Activated CD8-positive, alpha-beta memory T cell treated with anti-CD3 and anti-CD28 coated beads for 24 hours (primary cell): ENCODE results near the gene ALDH3B2.
"Not testable (repeated sequence)": the region's sequence is repeated elsewhere in the genome, so short reads cannot be mapped to it uniquely, and the experiment has no call there.

Source experiments
- DNase-seq: peaks from one replicate; pipeline ENCODE4 v3.0.0-alpha.2; 2020

ALDH3B2 gene, protein sequence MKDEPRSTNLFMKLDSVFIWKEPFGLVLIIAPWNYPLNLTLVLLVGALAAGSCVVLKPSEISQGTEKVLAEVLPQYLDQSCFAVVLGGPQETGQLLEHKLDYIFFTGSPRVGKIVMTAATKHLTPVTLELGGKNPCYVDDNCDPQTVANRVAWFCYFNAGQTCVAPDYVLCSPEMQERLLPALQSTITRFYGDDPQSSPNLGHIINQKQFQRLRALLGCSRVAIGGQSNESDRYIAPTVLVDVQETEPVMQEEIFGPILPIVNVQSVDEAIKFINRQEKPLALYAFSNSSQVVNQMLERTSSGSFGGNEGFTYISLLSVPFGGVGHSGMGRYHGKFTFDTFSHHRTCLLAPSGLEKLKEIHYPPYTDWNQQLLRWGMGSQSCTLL

DNA sequence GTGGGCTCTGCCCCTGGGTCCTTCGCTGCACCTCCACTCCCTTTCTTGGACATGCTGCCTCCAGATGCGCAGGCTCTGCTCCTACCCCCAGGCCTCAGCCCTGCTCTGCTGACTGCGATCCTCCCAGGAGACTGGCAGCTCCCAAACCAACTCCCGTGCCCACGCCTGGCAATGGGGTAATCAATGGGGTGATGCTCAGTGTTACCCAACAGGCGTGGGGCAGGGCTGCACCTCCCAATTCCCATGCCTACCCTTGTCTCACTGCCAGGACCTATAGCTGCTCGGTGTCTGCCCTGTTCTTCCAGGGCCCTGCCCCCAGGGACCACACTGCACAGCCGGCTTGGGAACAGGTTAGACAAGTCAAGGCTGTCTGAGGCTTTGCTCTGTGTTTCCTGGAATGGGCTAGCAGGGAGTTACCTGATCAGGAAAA lies at the start of gene ALDH3B2:
Gene ALDH3B2, minus strand, starts transcription at position 182 of the 430 bp plus-strand sequence. CDS start 7,688 bp downstream, outside the sequence.
- DNase-seq = no peak

- DNase-seq = not testable (repeated sequence)
These were observed 48.6 kb upstream of the ALDH3B2 start for GRCh38 chr11:67723036-67723435.

GRCh38 chr11:67716226-67716625 lies 41.8 kb upstream of the ALDH3B2 start:
- not testable (repeated sequence) for DNase-seq

DNA sequence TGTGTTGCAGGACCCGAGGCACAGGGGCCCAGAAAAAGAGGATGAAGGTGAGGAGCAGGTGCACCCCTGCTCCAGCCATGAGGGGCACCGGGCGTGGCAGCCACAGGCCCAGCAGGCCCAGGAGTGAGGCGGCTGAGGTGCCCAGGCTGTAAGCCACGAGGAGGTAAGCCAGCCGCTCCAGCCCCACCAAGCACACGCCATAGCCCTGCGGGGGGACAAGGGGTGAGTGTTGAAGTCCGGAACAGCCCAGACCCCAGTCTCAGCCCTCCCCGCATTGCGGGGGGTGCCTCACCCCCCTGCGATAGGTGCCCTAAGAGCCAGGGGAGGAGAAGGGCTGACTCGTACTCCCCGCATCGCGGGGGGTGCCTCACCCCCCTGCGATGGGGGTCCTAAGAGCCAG lies 41.4 kb upstream of the ALDH3B2 start:
- not testable (repeated sequence) for DNase-seq

- peak; percentile 77 for DNase-seq
These were observed 39.6 kb upstream of the ALDH3B2 start for GRCh38 chr11:67713892-67714509.

DNA sequence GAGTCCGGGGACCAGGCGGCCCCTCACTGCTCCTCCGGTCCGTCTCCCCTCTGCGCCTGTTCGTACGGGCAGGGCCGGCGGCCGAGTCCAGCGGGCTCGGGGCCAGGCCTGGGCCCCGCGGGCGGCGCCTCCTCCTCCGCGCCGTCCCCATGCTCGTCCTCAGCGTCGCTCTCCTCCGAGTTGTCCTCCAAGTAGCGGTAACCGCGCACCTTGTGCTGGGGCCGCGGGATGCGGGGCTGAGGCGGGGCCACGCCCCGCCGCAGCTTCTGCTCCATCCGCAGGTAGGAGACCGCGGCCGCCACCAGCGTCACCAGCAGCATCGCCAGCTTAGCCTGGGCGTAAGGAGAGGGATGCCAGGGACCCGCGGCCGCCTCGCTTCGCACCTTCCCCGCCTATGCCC lies 37.3 kb upstream of the ALDH3B2 start:
- DNase-seq = not testable (repeated sequence)

DNA sequence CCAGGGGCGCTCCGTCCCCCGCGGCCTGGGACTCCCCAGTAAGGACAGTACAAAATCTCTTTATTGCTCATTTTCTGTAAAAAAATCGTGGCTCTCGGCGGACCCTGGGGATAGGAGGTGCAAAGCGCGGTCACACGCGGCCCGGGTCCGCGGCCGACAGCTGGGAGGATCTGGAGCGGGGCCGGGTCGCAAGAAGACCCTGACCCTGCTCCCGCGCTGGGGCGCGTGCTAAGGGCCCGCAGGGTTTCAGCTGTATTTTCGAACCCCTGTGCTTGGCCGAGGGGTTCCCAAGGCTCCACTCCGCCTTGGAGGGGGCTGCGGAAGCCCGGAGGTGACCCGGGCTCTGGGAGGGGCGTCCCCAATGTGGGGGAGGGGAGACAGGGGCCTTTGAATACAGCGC lies 36.8 kb upstream of the ALDH3B2 start:
- DNase-seq = not testable (repeated sequence)

DNA sequence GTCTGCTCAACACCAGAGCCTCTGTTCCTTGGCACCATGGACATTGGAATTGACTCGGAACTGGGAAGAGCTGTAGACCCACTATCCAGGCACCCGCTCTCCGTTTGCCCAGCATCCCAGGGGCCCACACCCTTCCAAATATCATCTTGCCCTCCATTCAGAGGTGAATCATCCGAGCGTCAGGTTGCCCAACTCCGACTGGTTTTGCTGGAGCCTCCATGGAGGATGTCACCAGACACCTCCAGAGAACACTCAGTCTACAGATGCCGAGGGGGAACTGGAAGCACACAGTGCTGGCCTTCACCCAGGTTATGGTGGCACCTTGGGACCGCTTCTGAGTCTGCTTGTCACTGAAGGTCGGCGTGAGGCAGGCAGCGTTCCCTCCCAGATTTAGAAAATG lies 35.4 kb upstream of the ALDH3B2 start:
- DNase-seq = not testable (repeated sequence)

- DNase-seq = no peak
These were observed 30.8 kb upstream of the ALDH3B2 start for GRCh38 chr11:67705264-67705663.

- no peak for DNase-seq
These were observed 30.1 kb upstream of the ALDH3B2 start for GRCh38 chr11:67704524-67704923.

GRCh38 chr11:67703709-67704108 lies 29.3 kb upstream of the ALDH3B2 start:
- DNase-seq = not testable (repeated sequence)

DNA sequence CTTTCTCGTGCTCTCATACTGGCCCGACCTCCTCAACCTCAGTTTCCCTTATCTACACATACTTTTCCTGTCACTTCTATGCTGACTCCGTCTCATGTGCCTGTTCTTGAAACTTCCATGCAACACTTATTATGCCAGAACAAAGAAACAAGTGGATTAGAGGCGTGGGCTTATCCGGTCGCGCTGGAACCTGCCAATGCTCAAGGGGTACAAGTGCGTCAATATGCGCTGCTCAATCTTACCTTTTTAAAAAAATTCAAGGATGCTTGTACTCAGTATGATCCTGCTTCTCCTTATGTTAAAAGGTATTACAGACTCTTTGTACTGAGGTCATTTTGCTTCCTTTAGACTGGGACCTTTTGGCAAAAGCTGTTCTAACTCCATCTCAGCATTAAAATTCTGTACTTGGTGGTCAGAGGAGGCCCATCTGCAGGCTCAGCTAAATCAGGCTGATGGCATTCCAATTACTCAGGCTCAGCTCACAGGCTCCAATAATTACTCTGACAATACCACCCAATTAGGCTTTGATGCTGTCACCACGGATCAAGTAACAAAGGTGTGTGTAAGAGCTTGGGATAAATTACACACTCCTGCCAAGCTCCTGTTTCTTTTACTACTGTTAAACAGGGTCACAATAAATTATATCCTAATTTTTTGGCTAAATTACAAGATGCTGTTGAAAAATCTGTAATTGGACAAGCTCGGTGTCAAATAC lies 26.3 kb upstream of the ALDH3B2 start:
- no peak for DNase-seq

DNA sequence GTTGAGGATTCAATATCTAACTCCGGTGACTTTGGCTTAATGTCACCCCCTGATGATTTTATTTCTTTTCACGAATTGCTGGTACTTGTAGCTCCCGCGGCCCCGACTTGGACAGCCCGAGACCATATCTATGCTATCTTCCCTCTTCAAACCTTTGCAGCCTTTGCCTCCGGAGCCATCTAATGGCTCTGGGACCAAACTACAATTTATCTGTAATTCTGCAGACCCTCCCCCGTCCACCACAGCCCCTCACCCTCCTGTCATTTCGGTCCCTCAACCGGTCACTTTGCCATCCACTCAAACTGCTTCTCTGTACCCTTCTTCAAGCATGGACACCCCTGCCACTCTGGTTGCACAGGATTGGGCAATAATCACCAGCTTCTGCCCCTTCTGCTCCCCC lies 25.7 kb upstream of the ALDH3B2 start:
- DNase-seq = no peak

- DNase-seq = no peak
These were observed 25.1 kb upstream of the ALDH3B2 start for GRCh38 chr11:67699521-67699920.

DNA sequence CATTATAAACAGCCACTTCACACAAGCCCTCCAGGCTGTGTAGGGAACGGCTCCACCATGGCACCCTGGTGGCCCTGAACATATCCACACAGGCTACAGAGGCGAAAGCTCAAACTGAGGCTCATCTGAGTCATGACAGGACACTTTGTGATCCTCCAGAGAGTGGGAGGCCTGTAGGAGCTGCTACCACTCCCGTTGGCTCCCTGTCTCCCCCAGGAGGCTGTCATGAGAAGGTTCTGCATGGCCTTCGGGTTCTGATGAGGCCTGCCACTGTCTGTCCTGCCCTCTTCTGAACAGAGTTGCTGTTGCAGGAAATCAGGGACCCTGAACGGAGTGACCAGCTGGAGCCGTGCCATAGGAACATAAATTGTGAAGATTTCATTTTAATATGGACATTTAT lies 23.8 kb upstream of the ALDH3B2 start:
- DNase-seq = no peak

DNA sequence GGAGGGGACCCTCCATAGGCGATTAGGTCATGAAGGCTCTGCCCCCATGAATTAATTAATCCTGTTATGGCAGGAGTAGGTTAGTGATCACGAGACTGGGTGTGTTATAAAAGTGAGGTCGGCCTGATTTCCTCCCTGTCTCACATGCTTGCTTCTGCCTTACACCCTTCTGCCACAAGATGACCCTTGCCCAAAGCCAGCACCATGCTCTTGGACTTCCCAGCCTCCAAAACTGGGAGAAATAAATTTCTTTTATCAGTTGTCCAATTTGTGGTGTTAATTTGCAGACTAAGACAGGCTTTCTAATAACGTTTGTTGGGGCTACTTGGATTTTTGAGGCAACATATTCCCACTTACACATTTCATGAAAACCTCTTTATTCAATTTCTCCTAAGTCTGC lies 23.4 kb upstream of the ALDH3B2 start:
- DNase-seq = no peak

- DNase-seq = no peak
These were observed 22.6 kb upstream of the ALDH3B2 start for GRCh38 chr11:67696998-67697397.

GRCh38 chr11:67695606-67696005 lies 21.2 kb upstream of the ALDH3B2 start:
- no peak for DNase-seq

- no peak for DNase-seq
These were observed 20.6 kb upstream of the ALDH3B2 start for GRCh38 chr11:67694875-67695555.

GRCh38 chr11:67691149-67691548 lies 16.7 kb upstream of the ALDH3B2 start:
- no peak for DNase-seq

GRCh38 chr11:67689178-67689577 lies 14.8 kb upstream of the ALDH3B2 start:
- no peak for DNase-seq

- DNase-seq = no peak
These were observed 13.6 kb upstream of the ALDH3B2 start for GRCh38 chr11:67687986-67688385.
